K562 (cell line): ENCODE data around the gene NXPH4. TPM values are rescaled to one million over a fixed set of nuclear protein-coding genes. Genes with fewer than 3 reads are reported as not detected.

Source experiments
- EP300 ChIP-seq: IDR thresholded peaks from 2 replicates; pipeline ENCODE4 v1.6.1; 2012; ENCODE audit warnings: low read length, improper control_type of control experiment
- ETV6 ChIP-seq, 3 experiments: fragments of 150-350 bp in 1 of 3; sonication (generic) in 1 of 3; formaldehyde crosslinking in 1 of 3; IDR thresholded peaks; 2 replicates each; pipeline versions ENCODE4 v1.6.1 to v1.8.0; 2014 to 2022; ENCODE audit warnings: borderline replicate concordance in 2 of 3, low read depth in 2 of 3, antibody characterized with exemption in 1 of 3, low read length in 1 of 3, mild to moderate bottlenecking in 1 of 3, missing genetic modification reagents in 1 of 3
- NCOR1 ChIP-seq: fragments of 450-650 bp; IDR thresholded peaks from 2 replicates; pipeline ENCODE4 v1.6.1; 2016; ENCODE audit warnings: mild to moderate bottlenecking, moderate library complexity
- THAP7 ChIP-seq: fragments of 250-450 bp; sonication (Bioruptor Pico); IDR thresholded peaks from 2 replicates; pipeline ENCODE4 v1.5.0; 2021
- ZNF121 ChIP-seq: sonication (generic); formaldehyde crosslinking; conservative IDR thresholded peaks from 2 replicates; pipeline ENCODE4 v1.8.0; 2022; ENCODE audit warnings: missing genetic modification reagents
- ZNF197 ChIP-seq: fragments of 200-800 bp; sonication (Bioruptor generic); IDR thresholded peaks from 2 replicates; pipeline ENCODE4 v1.6.1; 2016; ENCODE audit warnings: low read depth, missing genetic modification characterization, missing compliant biosample characterization
- ZNF347 ChIP-seq: fragments of 450-650 bp; formaldehyde crosslinking; IDR thresholded peaks from 2 replicates; pipeline ENCODE4 v1.4.0; 2020; ENCODE audit warnings: low read depth, mild to moderate bottlenecking, moderate library complexity
- ZNF707 ChIP-seq: fragments of 250-450 bp; sonication (Bioruptor Pico); conservative IDR thresholded peaks from 2 replicates; pipeline ENCODE4 v1.8.0; 2022; ENCODE audit warnings: inconsistent platforms, mild to moderate bottlenecking, moderate library complexity
- polyA plus RNA-seq, 8 experiments: library from polyadenylated mRNA; depleted of rRNA in 4 of 8; stranded (reverse) in 5 of 8; unstranded in 3 of 8; fragments of >200 nt; fragmentation: Nextera tagmentation in 2 of 8; fragmentation: Illumina TruSeq in 1 of 8; extraction: Ambion mirVana in 2 of 8; extraction: Trizol in 1 of 8; gene quantifications; 2 replicates each; pipeline versions ENCODE4 v1.2.1 to v1.2.3, GENCODE V29; 2011 to 2014; ENCODE audit warnings: inconsistent platforms in 1 of 8, missing spikeins in 1 of 8
- total RNA-seq, 7 experiments: library from RNA; depleted of rRNA in 6 of 7; stranded (reverse); fragments of >200 nt in 6 of 7; fragmentation: Illumina TruSeq in 2 of 7; extraction: Trizol in 2 of 7; gene quantifications; 2 replicates each; pipeline versions ENCODE4 v1.2.1 to v1.2.3, GENCODE V29; 2011 to 2021; ENCODE audit warnings: low replicate concordance in 1 of 7
- TF ChIP-seq, protein P1 (sequence below): sonication (generic); formaldehyde crosslinking; IDR thresholded peaks from 2 replicates; pipeline ENCODE4 v1.5.0; 2020; ENCODE audit warnings: missing genetic modification reagents

The NXPH4 gene
- total and polyA plus RNA-seq, 9 of the 15 experiments (the other 6 are each of a cell fraction or from before 2014, with no cell fraction given) = 0.49 to 2.7 (median 1.1) TPM; not detected in 4

DNA sequence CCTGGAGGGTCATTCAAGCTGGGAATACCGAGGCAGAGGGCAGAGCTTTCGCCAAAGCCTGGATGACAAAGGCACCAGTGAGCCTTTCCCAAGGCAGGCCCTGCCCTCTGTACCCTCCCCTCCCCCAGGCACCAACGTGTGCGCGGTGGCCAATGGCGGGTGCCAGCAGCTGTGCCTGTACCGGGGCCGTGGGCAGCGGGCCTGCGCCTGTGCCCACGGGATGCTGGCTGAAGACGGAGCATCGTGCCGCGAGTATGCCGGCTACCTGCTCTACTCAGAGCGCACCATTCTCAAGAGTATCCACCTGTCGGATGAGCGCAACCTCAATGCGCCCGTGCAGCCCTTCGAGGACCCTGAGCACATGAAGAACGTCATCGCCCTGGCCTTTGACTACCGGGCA is 31.2 kb upstream of the NXPH4 start (continued):
- TF ChIP-seq THAP7 (CRISPR knock-in tag) (no peak), EP300 (no peak), ZNF121 (CRISPR knock-in tag) (no peak), ZNF707 (CRISPR knock-in tag) (no peak), ZNF197 (CRISPR knock-in tag) (no peak), NCOR1 (no peak), ETV6 (IDR thresholded peaks at IDR 0.05; ENCODE audit: borderline replicate concordance in 1 of 2, low read depth in 2 of 2, low read length in 1 of 2) (no peak), ETV6 (CRISPR knock-in tag; IDR thresholded peaks at IDR 0.05; ENCODE audit: borderline replicate concordance) (no peak), ZNF347 (CRISPR knock-in tag) (no peak)
- TF ChIP-seq, protein P1, sequence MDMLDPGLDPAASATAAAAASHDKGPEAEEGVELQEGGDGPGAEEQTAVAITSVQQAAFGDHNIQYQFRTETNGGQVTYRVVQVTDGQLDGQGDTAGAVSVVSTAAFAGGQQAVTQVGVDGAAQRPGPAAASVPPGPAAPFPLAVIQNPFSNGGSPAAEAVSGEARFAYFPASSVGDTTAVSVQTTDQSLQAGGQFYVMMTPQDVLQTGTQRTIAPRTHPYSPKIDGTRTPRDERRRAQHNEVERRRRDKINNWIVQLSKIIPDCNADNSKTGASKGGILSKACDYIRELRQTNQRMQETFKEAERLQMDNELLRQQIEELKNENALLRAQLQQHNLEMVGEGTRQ = no peak
